H1 (cell line): ENCODE results near the gene ZC3H18.

ENCODE experiments used
- CTCF ChIP-seq, 3 experiments: IDR thresholded peaks; 1 replicate in 2 of 3; 2 replicates in 1 of 3; pipeline versions ENCODE4 v1.5.1 to v1.6.1; 2011; ENCODE audit warnings: low read length in 3 of 3, mild to moderate bottlenecking in 3 of 3, inconsistent platforms in 2 of 3, low read depth in 1 of 3, moderate library complexity in 1 of 3; ENCODE audit not compliant: insufficient read depth in 1 of 3; ENCODE audit errors: control extremely low read depth in 1 of 3
- EP300 ChIP-seq, 2 experiments: IDR thresholded peaks; 1 replicate in 1 of 2; 2 replicates in 1 of 2; pipeline ENCODE4 v1.6.1; 2011 to 2012; ENCODE audit warnings: low read depth in 2 of 2, low read length in 2 of 2, mild to moderate bottlenecking in 2 of 2, borderline replicate concordance in 1 of 2, inconsistent platforms in 1 of 2, moderate library complexity in 1 of 2
- JUND ChIP-seq: IDR thresholded peaks from 2 replicates; pipeline ENCODE4 v1.6.1; 2011; ENCODE audit warnings: mild to moderate bottlenecking, improper control_type of control experiment, low read length
- PHF8 ChIP-seq: fragments of 200-600 bp; sonication (generic); conservative IDR thresholded peaks from 2 replicates; pipeline ENCODE4 v1.7.1; 2012; ENCODE audit warnings: low read depth, mild to moderate bottlenecking, inconsistent platforms, low read length, moderate library complexity
- POLR2AphosphoS5 ChIP-seq: IDR thresholded peaks from 2 replicates; pipeline ENCODE4 v1.6.1; 2011; ENCODE audit warnings: low read depth, low read length
- SIX5 ChIP-seq: IDR thresholded peaks from 2 replicates; pipeline ENCODE4 v1.6.1; 2011; ENCODE audit warnings: mild to moderate bottlenecking, low read depth, low read length
- SP1 ChIP-seq: IDR thresholded peaks from 2 replicates; pipeline ENCODE4 v1.6.1; 2011; ENCODE audit warnings: low read depth, low read length
- SP4 ChIP-seq: IDR thresholded peaks from 2 replicates; pipeline ENCODE4 v1.6.1; 2012; ENCODE audit warnings: low read length, inconsistent platforms
- TAF7 ChIP-seq: optimal IDR thresholded peaks from 2 replicates; pipeline ENCODE3; 2011; ENCODE audit warnings: low read depth, mild to moderate bottlenecking, inconsistent platforms, low read length, moderate library complexity, borderline replicate concordance
- USF2 ChIP-seq: IDR thresholded peaks from 2 replicates; pipeline ENCODE4 v1.6.1; 2011; ENCODE audit warnings: low read length, improper control_type of control experiment
- ZNF274 ChIP-seq: IDR thresholded peaks from 2 replicates; pipeline ENCODE4 v1.7.0; 2012; ENCODE audit warnings: low read length, borderline replicate concordance; ENCODE audit errors: extremely low read depth

GRCh38 chr16:88634141-88634993, 64.2 kb downstream of the ZC3H18 start:
- TF ChIP-seq EP300 (IDR thresholded peaks at IDR 0.05; ENCODE audit: borderline replicate concordance in 1 of 2, low read depth in 2 of 2, low read length in 2 of 2) (no peak), CTCF (IDR thresholded peaks at IDR 0.05; ENCODE audit: control extremely low read depth in 1 of 3, insufficient read depth in 1 of 3, low read depth in 1 of 3, low read length in 3 of 3) (no peak), USF2 (no peak), SP1 (no peak; the same call in 1 of the 2 replicates), TAF7 (no peak), SP4 (no peak; the same call in 1 of the 2 replicates), SIX5 (no peak), POLR2AphosphoS5 (no peak), JUND (no peak), PHF8 (no peak), ZNF274 (no peak)
